Measurements from ENCODE around the gene POLR2C.

Gene POLR2C

GRCh38 chr16:57518520-57518919 is 56.0 kb downstream of the POLR2C start:
- no peaks in the 10 kb centered on the region for H3K36me3 ChIP-seq
- H3K4me1 ChIP-seq (ENCODE audit: control insufficient read depth in 1 of 2, insufficient read depth in 1 of 2, low read depth in 1 of 2, low read length in 1 of 2): no peaks in the 10 kb centered on the region

GRCh38 chr16:57518922-57519321 is 56.4 kb downstream of the POLR2C start:
- no peak for TF ChIP-seq CTCF (IDR thresholded peaks at IDR 0.05)

More at GRCh38 chr16:57518520-57518919, 56.0 kb downstream of the POLR2C start:
- no peak for TF ChIP-seq CTCF (IDR thresholded peaks at IDR 0.05)
- no peaks in the 10 kb centered on the region for H3K9me3 ChIP-seq
- H3K27me3 ChIP-seq: no peaks in the 10 kb centered on the region
- no peak overlapping the region for H3K27ac ChIP-seq
- no peak overlapping the region for H3K4me3 ChIP-seq (ENCODE audit: low read depth in 1 of 2, low read length in 1 of 2)

GRCh38 chr16:57519796-57520360 is 57.4 kb downstream of the POLR2C start:
- TF ChIP-seq CTCF (IDR thresholded peaks at IDR 0.05): peak; percentile 83
- Histone ChIP-seq H3K27me3 (no peaks in the 10 kb centered on the region), H3K4me1 (ENCODE audit: control insufficient read depth in 1 of 2, insufficient read depth in 1 of 2, low read depth in 1 of 2, low read length in 1 of 2) (no peaks in the 10 kb centered on the region), H3K9me3 (no peaks in the 10 kb centered on the region), H3K4me3 (ENCODE audit: low read depth in 1 of 2, low read length in 1 of 2) (no peak overlapping the region), H3K36me3 (no peaks in the 10 kb centered on the region), H3K27ac (no peak overlapping the region)

More at GRCh38 chr16:57518922-57519321, 56.4 kb downstream of the POLR2C start:
- no peaks in the 10 kb centered on the region for H3K9me3 ChIP-seq
- H3K4me1 ChIP-seq (ENCODE audit: control insufficient read depth in 1 of 2, insufficient read depth in 1 of 2, low read depth in 1 of 2, low read length in 1 of 2): no peaks in the 10 kb centered on the region
- H3K36me3 ChIP-seq: no peaks in the 10 kb centered on the region
- no peaks in the 10 kb centered on the region for H3K27me3 ChIP-seq
- no peak overlapping the region for H3K4me3 ChIP-seq (ENCODE audit: low read depth in 1 of 2, low read length in 1 of 2)
- H3K27ac ChIP-seq: no peak overlapping the region
